Measurements from ENCODE around the gene KCNK1.

The KCNK1 gene

DNA sequence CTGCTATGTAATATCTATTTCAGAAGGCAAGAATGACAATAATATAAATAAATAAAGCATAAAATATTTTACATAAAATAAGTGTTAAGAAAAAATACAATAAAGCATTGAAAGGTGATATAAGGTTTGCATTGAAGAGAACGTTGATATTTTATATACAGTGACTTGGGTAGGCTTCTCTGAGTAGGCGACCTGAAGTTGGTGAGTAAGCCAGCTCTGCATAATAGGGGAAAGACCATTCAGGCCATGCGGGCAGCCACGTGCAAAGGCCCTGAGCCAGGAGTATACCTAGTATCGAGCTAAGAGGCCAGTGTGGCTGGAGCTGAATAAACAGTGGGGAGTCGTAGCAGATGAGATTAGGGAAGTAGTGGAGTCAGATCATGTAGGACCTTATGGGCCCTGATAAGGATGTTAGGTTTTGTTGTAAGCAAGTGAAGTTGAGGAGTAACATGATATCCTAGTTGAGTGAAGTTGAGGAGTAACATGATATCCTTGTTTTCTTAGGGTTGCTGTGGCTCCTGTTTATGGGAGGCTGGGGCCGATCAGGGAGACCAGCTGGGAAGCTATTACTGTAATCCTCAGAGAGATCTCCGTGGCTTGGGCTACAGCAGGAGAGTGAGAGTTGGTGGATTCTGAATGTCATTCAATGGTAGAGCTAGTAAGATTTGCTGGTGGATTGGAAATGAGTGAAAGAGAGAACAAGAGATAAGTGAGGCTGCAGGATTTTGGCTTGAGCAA, 22.0 kb downstream of the KCNK1 start:
- FAIRE-seq = no peak
- no peak for DNase-seq (ENCODE audit: low spot score)

DNA sequence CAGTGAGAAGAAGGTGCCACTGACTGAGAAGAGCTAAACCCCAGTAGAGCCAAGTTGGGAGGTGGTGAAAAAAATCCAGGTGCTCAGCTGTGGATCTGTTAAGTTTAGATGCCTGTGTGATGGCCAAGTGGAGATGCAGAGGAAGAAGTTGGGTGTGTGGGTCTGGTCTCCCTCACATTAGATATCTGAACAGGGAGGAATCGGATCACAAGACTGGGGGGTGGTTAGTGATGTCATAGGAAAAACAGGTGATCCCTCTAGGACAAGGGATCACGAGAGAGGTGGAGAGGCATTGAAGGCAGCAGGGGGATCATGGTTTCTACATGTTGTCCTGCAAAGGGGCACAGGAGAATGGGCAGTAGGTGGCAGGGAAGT, 22.6 kb downstream of the KCNK1 start:
- DNase-seq (ENCODE audit: low spot score) = no peak
- no peak for FAIRE-seq

DNA sequence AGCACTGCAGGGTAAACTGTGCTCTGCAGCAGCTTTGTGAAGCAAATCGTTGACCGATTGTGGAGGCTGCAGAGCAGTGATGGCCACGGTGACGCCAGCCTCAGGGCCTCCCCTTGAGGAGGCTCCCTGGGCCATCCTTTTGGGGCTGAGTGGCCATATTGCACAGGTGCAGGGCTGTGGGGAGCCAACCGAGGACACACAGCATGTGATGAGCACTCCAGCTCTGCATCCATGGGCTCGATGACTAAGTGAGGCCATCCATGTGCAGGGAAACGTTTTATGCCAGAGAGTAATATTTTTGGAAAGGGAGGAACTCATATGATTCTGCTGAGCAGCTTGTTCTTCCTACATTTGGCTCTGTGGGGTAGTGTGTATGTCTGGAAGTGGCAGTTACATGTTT, 24.6 kb downstream of the KCNK1 start:
- no peak for FAIRE-seq
- DNase-seq (ENCODE audit: low spot score) = no peak

DNA sequence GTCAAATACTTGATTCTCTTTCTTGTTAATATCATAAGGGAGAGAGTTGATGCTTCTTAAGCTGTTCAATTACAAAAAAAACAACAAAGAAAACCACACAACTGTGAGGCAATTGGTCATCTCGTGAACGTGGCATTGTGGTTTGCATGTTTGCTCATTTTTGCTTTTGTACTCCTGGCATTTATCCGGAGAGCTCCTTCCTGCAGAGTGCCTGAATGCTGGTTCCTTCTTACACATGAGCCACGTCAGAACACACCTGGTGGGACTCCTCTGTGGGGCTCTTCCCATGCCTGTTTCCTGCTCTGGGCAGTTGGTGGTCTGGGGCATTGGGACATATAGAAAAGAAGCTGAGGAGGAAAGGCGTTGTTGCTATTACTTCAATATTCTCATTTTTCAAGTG, 25.7 kb downstream of the KCNK1 start:
- FAIRE-seq = no peak
- no peak for DNase-seq (ENCODE audit: low spot score)

DNA sequence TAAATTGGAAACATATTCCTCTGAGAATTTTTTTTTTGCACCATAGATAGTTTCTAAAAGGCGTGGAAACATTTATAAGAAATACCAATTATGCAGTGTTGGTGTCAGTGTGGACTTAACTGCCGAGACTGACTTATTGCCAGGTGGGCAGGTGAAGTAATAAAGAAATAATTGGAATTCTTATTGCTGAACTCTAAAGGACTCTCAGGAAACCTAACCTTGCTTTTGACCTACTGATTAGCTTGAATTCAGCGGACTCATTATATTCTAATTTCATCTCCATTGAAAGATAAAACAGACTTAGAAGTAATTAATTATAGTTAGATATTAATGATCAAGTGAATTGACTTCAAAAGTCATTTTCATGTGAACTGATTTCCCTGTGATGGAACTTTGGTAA, 26.3 kb downstream of the KCNK1 start:
- FAIRE-seq = no peak
- no peak for DNase-seq (ENCODE audit: low spot score)

DNA sequence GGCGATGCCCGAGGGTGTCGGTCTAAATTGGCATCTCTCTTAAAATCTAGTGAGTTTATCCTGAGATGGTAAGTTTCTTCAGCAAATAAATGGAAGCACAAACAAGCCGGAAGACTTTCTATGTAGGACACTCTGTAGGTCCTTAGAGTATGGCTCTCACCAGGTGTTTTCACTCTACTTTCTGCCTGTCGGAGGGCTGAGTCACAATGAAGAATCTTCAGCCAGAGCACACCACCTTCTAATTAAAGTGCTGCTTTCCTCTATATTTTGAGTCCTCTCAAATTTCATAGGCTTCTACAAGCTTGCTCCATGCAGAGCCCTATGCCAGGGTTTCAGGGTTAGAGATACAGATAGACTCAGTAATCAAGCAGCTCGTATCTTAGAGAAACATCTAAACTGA, 27.1 kb downstream of the KCNK1 start:
- DNase-seq (ENCODE audit: low spot score) = no peak
- no peak for FAIRE-seq

DNA sequence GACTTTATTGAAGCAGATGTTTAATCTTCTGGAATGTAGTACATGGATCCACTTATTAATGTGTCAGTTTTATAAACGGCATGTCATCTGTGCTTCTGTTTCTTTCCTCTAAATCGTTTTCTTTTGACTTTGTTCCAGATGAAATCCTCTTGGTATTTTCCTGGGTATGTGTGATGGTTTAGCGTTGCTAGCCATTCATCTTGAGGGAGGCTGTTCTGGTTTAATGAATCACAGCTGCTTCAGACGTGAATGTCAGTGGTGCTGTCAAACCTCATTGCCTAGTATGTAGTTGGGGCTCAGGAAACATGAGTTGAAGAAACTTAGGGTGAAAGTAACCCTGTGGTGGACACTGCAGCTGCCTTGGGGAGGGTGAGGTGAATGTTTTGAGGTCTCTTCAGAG, 33.2 kb downstream of the KCNK1 start:
- FAIRE-seq (no peak), DNase-seq (ENCODE audit: low spot score) (no peak)

DNA sequence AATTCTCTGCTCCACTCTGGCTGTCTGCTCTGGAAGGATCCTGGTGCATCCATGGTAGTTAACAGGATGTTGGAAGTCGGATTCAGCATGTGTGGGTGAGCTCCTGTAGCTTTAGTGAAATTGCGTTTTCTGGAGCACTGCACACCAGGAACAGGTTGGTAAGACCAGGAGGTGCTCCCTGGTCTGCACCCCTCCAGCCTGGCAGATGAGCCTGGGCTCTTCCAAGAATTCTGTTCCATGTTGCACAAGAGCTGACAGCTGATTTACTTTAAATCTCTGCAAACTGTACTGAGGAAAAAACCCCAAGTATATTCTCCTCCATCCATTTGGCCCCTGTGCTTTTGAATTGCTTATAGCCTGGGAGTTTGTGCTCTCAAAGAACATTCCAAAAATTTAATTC, 33.7 kb downstream of the KCNK1 start:
- DNase-seq (ENCODE audit: low spot score) = no peak
- no peak for FAIRE-seq

DNA sequence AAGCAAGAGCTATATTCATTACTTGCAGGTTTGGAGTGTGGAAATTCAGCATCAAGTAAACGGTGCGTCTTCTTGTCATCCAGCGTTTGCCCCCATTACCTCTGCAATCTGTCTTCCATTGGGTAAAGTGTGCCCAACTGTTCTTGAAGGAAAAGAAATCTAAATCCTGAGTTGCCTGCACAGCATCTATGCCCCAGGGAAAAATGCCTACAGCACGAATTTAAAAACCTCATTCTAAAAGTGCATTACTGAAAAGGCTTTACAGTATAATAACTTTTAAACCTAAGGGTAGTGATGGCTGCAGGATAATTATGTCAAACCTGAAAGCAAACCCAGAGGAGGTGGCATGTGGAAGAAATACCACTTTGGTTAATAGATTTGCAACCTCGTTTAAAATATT, 37.2 kb downstream of the KCNK1 start:
- FAIRE-seq (no peak), DNase-seq (ENCODE audit: low spot score) (no peak)

DNA sequence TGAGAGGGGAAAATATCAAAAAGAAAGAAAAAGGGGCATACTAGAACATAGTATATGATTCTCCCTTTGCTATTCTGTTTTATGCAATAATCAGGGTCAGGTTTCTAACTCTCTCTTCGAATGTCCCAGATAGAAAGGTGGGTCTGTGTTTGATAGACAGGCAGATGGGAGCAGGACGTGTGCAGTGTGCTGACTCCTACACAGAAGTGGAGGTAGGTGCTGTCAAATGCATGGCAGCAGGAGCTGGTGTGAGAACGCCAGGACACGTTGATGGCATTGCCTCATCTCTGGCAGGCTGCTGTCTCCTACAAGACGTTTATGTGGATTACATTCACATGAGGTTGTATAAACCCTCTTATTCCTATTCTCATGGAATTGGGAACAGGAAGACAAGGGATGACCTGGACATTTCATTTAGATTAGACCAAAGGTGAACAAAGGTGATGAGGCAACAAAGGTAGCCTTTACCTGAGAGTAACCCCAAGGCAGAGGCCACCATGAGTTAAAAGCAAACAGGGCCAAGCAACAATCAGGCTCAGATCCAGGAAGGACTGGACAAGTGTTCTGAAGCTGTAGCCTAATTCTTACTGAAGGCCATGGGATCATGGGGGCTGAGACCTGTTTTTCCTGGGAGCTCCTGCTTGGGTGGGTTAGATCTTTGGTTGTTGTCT, 37.8 kb downstream of the KCNK1 start:
- DNase-seq (ENCODE audit: low spot score) (no peak), FAIRE-seq (no peak)

DNA sequence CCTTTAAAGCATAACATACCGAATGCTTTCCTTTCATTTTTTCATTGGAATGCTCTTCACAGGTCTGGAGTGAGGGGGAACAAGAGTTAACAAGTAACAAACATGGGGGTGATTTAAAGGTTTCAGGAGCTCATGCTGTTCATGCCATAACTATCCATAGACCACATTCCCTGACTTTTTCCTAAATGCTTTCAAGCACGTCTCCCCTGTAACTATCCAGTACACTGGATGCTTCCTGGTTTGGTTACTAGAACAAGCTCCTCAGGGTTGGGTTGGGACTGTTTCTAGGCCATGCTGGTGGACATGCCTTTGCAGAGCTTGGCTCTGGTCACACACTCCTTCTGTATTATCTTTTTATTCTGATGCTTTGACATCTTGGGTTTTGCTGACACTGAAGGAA, 38.6 kb downstream of the KCNK1 start:
- FAIRE-seq (no peak), DNase-seq (ENCODE audit: low spot score) (no peak)

DNA sequence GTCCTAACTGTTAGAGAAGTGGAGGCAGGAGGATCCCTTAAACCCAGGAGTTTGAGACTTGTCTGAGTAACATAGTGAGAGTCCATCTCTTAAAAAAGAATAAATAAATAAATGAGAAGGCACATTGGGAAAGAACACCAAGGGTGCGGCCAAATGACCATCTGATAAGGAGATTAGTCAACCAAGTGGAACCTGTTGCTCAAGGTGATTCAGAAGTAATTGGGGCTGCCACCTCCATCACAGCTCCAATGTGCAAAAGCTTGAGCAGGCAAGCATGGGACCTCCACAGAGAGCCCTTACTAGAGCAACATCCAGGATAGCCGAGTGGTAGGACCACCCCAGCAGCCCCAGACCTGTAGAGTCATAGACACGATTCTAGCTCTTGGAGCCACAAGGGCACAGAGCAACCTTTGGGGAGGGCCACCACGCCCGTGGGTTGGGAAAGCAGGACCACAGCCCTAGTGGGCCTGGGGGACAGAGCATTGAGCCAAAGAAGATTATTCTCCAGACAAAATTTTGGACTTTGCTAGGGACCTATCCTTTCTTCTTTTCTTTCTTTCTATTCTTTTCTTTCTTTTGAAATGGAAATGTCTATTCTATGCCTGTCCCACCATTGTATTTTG, 40.9 kb downstream of the KCNK1 start:
- FAIRE-seq (no peak), DNase-seq (ENCODE audit: low spot score) (no peak)

DNA sequence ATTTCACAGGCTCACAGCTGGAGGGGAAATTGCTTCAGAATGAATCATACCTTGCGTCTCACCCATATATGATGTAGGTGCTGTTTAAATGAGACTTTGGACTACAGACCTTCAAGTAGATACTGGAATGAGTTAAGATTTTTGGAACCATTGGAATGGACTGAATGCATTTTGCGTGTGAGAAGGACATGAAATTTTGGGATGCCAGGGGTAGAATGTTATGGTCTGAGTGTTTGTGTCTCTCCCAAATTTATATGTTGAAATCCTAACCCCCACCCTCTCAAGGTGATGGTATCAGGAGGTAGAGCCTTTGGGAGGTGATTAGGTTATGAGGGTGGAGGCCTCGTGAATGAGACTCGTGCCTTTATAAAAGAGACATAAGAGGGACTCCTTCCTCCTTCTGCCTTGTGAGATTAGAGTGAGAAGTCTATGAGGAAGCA, 41.4 kb downstream of the KCNK1 start:
- no peak for FAIRE-seq

DNA sequence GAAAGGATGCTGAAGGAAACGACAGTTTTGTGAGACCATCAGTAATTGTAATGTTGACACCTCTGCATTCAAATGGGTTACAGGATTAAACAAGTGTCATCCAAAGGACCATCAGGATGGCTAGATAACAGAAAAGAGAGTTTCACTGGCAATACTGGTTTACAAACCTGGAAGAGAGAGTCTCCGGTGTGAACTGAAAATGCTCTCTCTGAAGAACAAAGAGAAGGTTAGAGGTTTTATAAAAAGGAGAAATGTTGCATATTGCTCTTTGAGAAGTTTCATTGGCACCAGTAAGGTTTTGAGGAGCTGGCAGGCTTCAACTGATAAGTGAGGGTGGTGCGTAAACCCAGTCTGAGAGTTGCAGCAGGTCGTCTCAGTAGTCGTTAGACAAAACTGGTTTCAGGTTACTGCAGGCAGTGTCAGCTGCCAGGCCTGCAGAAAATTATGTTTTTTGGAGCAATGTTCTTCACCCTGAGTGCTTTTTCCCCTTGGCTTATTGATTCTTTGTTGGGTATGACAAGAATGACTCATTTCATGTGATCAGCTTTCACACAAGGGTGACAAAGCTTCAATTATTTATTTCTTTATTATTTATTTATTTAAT, 42.2 kb downstream of the KCNK1 start:
- FAIRE-seq (no peak), DNase-seq (ENCODE audit: low spot score) (no peak)

More for the DNA sequence above, 41.4 kb downstream of the KCNK1 start:
- no peak for DNase-seq (ENCODE audit: low spot score)

DNA sequence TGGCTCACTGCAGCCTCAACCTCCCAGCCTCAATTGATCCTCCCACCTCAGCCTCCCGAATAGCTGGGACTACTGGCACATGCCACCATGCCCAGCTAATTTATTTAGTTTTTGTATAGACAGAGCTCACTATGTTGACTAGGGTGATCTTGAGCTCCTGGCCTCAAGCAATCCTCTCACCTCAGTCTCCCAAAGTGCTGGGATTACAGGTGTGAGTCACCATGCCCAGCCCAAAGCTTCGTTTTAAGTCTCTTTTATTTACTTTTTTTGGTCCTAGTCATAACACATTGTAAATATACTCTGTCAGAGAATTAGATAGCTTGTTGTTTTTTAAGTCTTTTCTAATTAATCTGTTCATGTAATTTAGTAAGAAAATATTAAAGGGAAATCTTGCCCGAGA, 42.8 kb downstream of the KCNK1 start:
- DNase-seq (ENCODE audit: low spot score) = no peak

DNA sequence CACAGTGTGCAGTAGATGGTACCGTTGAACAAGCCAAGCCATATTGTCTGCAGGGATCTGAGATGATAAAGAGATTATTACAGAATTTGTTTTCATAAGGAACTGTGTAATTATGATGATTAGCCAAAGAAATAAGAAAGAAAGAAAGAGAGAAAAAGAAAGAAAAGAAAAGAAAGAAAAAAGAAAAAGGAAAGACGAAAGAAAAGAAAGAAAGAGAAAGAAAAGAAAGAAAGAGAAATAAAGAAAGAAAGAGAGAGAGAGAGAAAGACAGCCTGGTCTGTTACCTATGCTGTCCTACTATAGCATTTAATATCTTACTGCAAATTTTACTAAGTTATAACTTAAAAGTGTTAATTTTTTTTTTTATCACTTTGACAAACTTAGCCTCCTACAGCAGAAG, 43.6 kb downstream of the KCNK1 start:
- DNase-seq (ENCODE audit: low spot score) (no peak), FAIRE-seq (no peak)

More for the DNA sequence above, 42.8 kb downstream of the KCNK1 start:
- FAIRE-seq = no peak

DNA sequence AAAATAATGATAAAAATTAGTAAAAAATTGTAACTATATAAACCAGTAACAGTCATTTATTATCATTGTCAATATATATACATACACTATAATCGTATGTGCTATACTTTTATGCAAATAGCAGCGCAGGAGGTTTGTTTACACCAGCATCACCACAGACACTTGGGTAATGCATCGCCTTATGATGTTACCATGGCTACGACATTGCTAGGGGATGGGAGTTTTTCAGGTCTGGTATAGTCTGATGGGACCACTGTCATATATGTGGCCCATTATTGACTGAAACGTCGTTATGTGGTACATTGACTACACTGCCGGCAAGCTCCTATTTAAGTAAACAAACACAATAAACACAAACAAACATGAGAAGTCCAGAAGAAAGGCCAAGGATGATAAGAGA, 45.6 kb downstream of the KCNK1 start:
- FAIRE-seq (no peak), DNase-seq (ENCODE audit: low spot score) (no peak)

DNA sequence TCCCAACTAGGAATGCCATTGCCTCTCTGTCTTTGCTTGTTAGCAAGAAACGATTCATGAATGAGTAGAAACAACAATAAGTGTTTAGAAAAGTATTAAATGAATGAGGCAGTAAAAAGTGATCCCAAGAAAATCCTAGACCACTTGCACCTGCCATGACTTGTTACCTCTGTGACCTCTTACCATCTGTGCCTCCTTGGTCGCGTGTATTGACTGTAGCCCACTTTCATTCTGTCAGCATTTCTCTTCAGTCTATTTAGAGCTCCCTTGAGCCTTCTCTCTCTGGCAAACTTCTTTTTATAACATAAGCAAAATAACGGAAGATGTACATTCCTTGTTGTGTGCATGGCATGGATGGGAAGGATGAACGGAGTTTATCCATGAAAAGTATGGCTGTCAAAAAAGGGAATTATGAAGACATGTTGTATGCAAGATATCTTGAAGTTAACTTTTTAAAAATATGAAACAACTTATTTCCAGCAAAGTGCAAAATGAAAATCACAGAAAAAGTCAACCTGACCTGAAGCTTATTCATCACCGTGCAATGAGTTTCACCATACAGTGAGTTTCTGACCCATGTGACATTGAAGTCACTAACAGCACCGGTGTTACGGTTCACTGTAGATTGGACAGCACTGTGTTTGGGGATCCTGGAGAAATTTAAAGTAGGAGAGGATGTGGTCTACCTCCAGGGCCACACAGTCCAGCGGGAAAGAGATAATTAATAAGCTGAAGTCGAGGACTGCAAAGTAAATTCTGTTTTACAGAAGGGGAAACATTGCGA, 47.7 kb downstream of the KCNK1 start:
- FAIRE-seq = no peak
- DNase-seq (ENCODE audit: low spot score) = no peak

DNA sequence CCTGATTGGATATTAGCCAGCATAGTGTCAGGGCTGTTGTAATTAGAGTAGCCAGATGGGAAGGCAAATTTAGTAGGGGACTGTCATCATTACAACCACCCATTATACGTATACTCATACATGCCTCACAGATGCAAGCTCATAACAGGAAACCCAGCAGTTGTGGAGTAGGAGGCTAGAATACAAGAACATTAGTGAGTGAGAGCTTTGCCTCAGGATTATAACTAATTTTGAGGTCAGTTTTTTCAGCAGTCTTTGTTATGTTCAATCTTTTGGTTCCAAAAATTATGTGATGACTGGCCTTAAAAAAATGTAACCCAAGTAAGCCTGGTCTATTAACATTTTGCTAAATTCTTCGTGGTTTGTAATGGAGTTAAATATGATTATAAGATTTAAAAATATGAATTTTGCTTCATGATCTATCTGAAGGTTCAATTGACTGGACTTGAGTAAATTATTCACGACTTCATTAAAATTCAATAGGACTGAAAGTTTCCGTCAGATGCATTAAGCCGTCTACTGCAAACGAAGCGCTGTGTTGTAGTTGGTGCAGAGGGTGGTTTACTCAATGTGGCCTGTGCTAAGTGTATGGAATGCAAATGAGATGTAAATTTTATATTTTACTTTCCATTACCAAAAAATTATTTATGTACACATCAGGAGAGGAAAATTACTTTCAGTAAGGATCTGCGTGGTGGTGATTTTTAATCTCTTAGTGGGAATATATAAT, 48.8 kb downstream of the KCNK1 start:
- FAIRE-seq (no peak), DNase-seq (ENCODE audit: low spot score) (no peak)

DNA sequence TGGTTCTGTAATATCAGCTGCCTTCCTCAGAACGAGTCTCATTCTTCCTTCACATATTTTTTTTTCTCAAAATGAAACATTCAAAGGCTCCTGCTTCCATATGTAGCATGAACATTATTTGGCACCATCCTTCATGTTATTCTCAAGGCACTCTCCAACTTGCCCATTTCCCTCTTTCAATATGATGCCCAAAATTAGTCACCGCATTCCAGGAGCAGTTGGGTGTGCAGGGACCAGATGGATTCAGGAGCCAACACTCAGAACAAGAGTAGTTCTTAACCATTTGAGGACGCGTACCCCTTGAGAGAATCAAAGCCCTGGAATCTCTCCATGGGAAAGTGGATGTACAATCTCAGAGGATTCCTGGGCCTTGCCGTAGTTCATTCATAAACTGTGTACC, 50.3 kb downstream of the KCNK1 start:
- FAIRE-seq (no peak), DNase-seq (ENCODE audit: low spot score) (no peak)

Data from RCC 7860 (cell line).